Hepatocyte (in vitro differentiated cells): ENCODE measurements around the gene SEC23A. TPM values are rescaled to one million over a fixed set of nuclear protein-coding genes. Genes with fewer than 3 reads are reported as not detected.
A peak's percentile ranks its signal among the peaks of the same experiment; 100 is the strongest.

ENCODE experiments used
- DNase-seq: peaks from one replicate; pipeline ENCODE4 v3.0.0-alpha.2; 2016; ENCODE audit warnings: low spot score
- H2AFZ ChIP-seq: fragments of 200-600 bp; sonication (generic); 2 replicates; pipeline ENCODE4 v1.6.0; 2016; ENCODE audit warnings: antibody characterized with exemption, mild to moderate bottlenecking
- H3K27ac ChIP-seq: fragments of 200-600 bp; sonication (generic); 2 replicates; pipeline ENCODE4 v1.5.1; 2016; ENCODE audit warnings: mild to moderate bottlenecking
- H3K27me3 ChIP-seq: fragments of 200-600 bp; sonication (generic); 2 replicates; pipeline ENCODE4 v1.6.1; 2016
- H3K36me3 ChIP-seq: fragments of 200-600 bp; sonication (generic); replicated peaks from 2 replicates; pipeline ENCODE4 v1.5.1; 2016; ENCODE audit warnings: low read depth; ENCODE audit not compliant: insufficient read depth
- H3K4me1 ChIP-seq: fragments of 200-600 bp; sonication (generic); 2 replicates; pipeline ENCODE4 v1.5.1; 2016; ENCODE audit warnings: mild to moderate bottlenecking, moderate library complexity; ENCODE audit not compliant: insufficient read depth
- H3K4me2 ChIP-seq: fragments of 200-600 bp; sonication (generic); 2 replicates; pipeline ENCODE4 v1.6.0; 2016
- H3K4me3 ChIP-seq: fragments of 200-600 bp; sonication (generic); 2 replicates; pipeline ENCODE4 v1.5.1; 2016; ENCODE audit warnings: mild to moderate bottlenecking
- H3K79me2 ChIP-seq: fragments of 200-600 bp; sonication (generic); 2 replicates; pipeline ENCODE4 v1.6.0; 2017; ENCODE audit warnings: mild to moderate bottlenecking
- H3K9me2 ChIP-seq: fragments of 200-600 bp; sonication (generic); replicated peaks from 2 replicates; pipeline ENCODE4 v1.6.0; 2017; ENCODE audit warnings: mild to moderate bottlenecking; ENCODE audit not compliant: insufficient read depth
- H3K9me3 ChIP-seq: fragments of 200-600 bp; sonication (generic); 2 replicates; pipeline ENCODE4 v1.5.1; 2016; ENCODE audit warnings: low read depth, mild to moderate bottlenecking
- H4K20me1 ChIP-seq: fragments of 200-600 bp; sonication (generic); 2 replicates; pipeline ENCODE4 v1.6.0; 2016; ENCODE audit warnings: mild to moderate bottlenecking; ENCODE audit not compliant: insufficient read depth, poor library complexity, severe bottlenecking
- EZH2 ChIP-seq: fragments of 200-600 bp; sonication (generic); IDR thresholded peaks from 2 replicates; pipeline ENCODE4 v1.6.1; 2016; ENCODE audit warnings: antibody characterized with exemption, mild to moderate bottlenecking, borderline replicate concordance
- EZH2phosphoT487 ChIP-seq: fragments of 200-600 bp; sonication (generic); IDR thresholded peaks from one replicate; pipeline ENCODE4 v1.6.1; 2018; ENCODE audit warnings: antibody characterized with exemption, mild to moderate bottlenecking, low read depth, moderate library complexity; ENCODE audit not compliant: unreplicated experiment, severe bottlenecking
- WGBS: methylation state at CpG from one replicate; pipeline ENCODE4 v1.1.6; 2016; ENCODE audit warnings: low lambda C conversion rate; ENCODE audit errors: missing lambda C conversion rate; 5-methylcytosine and 5-hydroxymethylcytosine counted together
- polyA plus RNA-seq: library from polyadenylated mRNA; unstranded; fragments of >200 nt; fragmentation: Nextera tagmentation; extraction: Ambion mirVana; gene quantifications from 2 replicates; pipeline ENCODE4 v1.2.1, GENCODE V29; 2016
- total RNA-seq: library from RNA; depleted of rRNA; stranded (reverse); fragments of >200 nt; gene quantifications from 2 replicates; pipeline ENCODE4 v1.2.3, GENCODE V29; 2014
- TF ChIP-seq, protein P1 (sequence below): fragments of 200-600 bp; sonication (generic); IDR thresholded peaks from 2 replicates; pipeline ENCODE4 v1.5.1; 2016; ENCODE audit warnings: antibody characterized with exemption, mild to moderate bottlenecking; ENCODE audit not compliant: poor library complexity

Gene SEC23A
- total and polyA plus RNA-seq, 2 experiments from 2014 or later, result 99.8 to 193 TPM

DNA sequence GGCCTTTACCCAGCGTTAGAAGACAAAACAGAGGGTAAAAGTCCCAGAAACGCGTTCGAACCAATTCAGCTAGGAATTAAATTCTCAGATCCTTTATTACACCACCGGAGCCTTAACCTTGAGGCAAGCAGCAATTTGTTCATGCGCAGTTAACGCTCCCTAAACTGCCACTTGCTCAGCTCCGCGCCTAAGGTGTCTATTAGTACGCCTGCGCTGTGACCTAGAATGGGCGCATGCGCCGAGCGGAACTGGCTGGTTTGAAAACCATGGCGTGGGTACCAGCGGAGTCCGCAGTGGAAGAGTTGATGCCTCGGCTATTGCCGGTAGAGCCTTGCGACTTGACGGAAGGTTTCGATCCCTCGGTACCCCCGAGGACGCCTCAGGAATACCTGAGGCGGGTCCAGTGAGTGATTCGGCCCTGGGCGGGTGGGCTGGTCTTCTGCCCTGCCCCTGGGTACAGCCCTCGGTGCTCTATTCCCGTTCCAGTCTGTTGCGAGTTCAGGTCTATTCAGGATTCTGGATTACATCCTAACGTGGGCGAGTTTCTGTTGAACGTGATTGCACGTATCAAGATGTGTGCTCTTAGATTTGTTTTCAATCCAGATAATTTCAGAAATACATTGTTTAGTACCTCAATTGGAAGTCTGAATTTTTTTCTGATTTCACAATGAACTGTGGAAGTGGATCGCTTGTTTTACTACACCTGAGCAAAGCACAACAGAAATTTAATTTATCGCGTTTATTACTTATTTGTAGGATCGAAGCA lies 11.2 kb upstream of the SEC23A start, which contains the start of gene GEMIN2:
TSS of gene GEMIN2 (plus strand) at position 251 of the 766 bp plus-strand sequence. CDS start at position 267, 16 bp downstream.
- H3K27ac ChIP-seq, result peak within 1 kb of the TSS; percentile 45
- peak within 1 kb of the TSS; percentile 82 for H2AFZ ChIP-seq
- no peaks in the 10 kb centered on the region for H3K27me3 ChIP-seq
- H3K4me2 ChIP-seq, result peak within 1 kb of the TSS; percentile 70
- no peaks in the 10 kb centered on the region for H3K9me3 ChIP-seq
- peak; percentile 96 for DNase-seq
- H3K79me2 ChIP-seq, result peaks cover 10% of the 10 kb centered on the region
- peaks cover 3% of the 10 kb centered on the region for H3K4me1 ChIP-seq
- no peak for TF ChIP-seq EZH2
- TF ChIP-seq, protein P1, sequence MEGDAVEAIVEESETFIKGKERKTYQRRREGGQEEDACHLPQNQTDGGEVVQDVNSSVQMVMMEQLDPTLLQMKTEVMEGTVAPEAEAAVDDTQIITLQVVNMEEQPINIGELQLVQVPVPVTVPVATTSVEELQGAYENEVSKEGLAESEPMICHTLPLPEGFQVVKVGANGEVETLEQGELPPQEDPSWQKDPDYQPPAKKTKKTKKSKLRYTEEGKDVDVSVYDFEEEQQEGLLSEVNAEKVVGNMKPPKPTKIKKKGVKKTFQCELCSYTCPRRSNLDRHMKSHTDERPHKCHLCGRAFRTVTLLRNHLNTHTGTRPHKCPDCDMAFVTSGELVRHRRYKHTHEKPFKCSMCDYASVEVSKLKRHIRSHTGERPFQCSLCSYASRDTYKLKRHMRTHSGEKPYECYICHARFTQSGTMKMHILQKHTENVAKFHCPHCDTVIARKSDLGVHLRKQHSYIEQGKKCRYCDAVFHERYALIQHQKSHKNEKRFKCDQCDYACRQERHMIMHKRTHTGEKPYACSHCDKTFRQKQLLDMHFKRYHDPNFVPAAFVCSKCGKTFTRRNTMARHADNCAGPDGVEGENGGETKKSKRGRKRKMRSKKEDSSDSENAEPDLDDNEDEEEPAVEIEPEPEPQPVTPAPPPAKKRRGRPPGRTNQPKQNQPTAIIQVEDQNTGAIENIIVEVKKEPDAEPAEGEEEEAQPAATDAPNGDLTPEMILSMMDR, result no peak
- no peak for TF ChIP-seq EZH2phosphoT487
- no peaks in the 10 kb centered on the region for H4K20me1 ChIP-seq
- no peaks in the 10 kb centered on the region for H3K36me3 ChIP-seq
- WGBS, result 2% methylated on average over 40 of the region's 40 CpGs
- peak within 1 kb of the TSS; percentile 47 for H3K4me3 ChIP-seq
- no peaks in the 10 kb centered on the region for H3K9me2 ChIP-seq

DNA sequence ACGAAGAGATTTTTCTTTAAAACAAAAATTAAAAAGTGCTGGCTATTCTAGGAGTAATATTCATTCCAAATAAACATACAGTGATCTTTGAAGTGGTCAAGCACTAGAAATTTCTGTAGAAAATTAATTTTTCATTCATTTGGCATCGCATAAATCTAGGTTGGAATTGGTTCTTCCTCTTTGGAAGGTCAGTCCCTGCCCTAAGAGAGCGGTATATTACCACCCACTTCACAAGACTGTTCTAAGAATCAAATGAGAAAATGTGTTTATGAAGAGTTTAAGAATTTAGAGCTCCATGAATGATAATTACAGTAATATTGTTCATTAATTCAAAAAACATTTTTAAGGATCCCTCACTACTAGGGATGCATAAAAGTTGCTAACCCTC lies 10.6 kb upstream of the SEC23A start:
- WGBS, result 86% methylated on average over 3 of the region's 3 CpGs
- DNase-seq, result no peak
- H3K9me3 ChIP-seq, result no peaks in the 10 kb centered on the region
- TF ChIP-seq EZH2 (no peak), EZH2phosphoT487 (no peak)
- TF ChIP-seq, protein P1, result no peak
- H3K4me1 ChIP-seq, result peaks cover 3% of the 10 kb centered on the region
- peak overlapping the region; percentile 70 for H3K4me2 ChIP-seq
- peak overlapping the region; percentile 72 for H2AFZ ChIP-seq
- H3K27me3 ChIP-seq, result no peaks in the 10 kb centered on the region
- peaks cover 10% of the 10 kb centered on the region for H3K79me2 ChIP-seq
- H3K36me3 ChIP-seq, result no peaks in the 10 kb centered on the region
- H3K4me3 ChIP-seq, result peak overlapping the region; percentile 0
- H4K20me1 ChIP-seq, result no peaks in the 10 kb centered on the region
- H3K27ac ChIP-seq, result peak overlapping the region; percentile 27
- no peaks in the 10 kb centered on the region for H3K9me2 ChIP-seq

DNA sequence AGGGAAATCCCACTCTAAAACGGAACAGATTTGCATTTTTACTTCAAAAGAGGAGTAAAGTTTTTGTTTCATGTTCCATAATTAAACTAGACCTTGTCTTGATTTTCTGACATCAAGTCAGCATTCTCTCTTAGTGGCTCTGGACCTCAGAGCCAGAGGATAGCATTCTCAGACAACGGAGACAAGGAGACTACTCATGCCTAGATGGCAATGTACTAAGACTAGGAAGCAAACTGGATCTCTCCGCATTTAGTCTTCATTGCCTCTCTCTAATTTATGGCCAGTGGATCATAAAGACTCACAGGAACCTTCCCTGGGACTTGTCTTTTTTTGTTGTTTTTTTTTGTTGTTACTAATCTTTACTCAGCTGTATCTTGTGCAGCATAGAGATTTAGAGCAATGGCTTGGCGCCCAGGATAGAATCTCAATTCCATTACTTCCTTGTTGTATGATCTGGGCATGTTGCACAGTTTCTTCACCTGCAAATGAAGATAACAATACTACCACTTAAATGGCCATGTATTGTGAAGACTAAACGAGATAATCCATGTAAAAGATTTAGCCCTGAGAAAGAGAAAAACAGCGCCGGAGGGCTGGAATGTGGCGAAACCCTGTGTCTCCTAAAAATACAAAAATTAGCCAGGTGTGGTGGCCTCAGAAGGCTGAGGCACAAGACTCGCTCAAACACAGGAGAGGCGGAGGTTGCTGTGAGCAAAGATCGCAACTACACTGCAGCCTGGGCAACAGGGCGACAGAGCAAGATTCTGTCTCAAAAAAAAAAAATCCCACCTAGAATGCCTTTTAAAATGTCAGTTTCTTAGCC lies 7.1 kb upstream of the SEC23A start:
- Histone ChIP-seq H3K4me3 (no peak overlapping the region), H3K27me3 (no peaks in the 10 kb centered on the region), H3K9me2 (no peaks in the 10 kb centered on the region), H3K36me3 (no peaks in the 10 kb centered on the region), H3K9me3 (no peaks in the 10 kb centered on the region), H4K20me1 (no peaks in the 10 kb centered on the region), H3K79me2 (peaks cover 3% of the 10 kb centered on the region), H3K4me1 (peaks cover 2% of the 10 kb centered on the region), H3K27ac (no peak overlapping the region), H3K4me2 (no peak overlapping the region), H2AFZ (no peak overlapping the region)
- TF ChIP-seq EZH2phosphoT487 (no peak), EZH2 (no peak)
- TF ChIP-seq, protein P1, result no peak
- DNase-seq, result no peak
- 88% methylated on average over 12 of the region's 12 CpGs for WGBS
